NT2/D1 (cell line): Measurements from ENCODE around the gene NCF4.

Experiments used
- DNase-seq: peaks from one replicate; pipeline ENCODE4 v3.0.0-alpha.2; 2011; ENCODE audit warnings: low read depth, low spot score
- H3K27me3 ChIP-seq: 2 replicates; pipeline ENCODE4 v1.6.0; 2011; ENCODE audit warnings: mild to moderate bottlenecking; ENCODE audit not compliant: insufficient read length, insufficient read depth
- H3K36me3 ChIP-seq: 2 replicates; pipeline ENCODE4 v1.6.1; 2011; ENCODE audit warnings: mild to moderate bottlenecking, low read length, mixed read lengths; ENCODE audit not compliant: insufficient read depth, insufficient read length
- H3K4me1 ChIP-seq: 2 replicates; pipeline ENCODE4 v1.5.1; 2011; ENCODE audit not compliant: insufficient read depth, insufficient read length
- H3K4me3 ChIP-seq: 2 replicates; pipeline ENCODE4 v1.5.1; 2011; ENCODE audit warnings: low read depth; ENCODE audit not compliant: insufficient read length
- H3K9ac ChIP-seq: 2 replicates; pipeline ENCODE4 v1.6.0; 2011; ENCODE audit warnings: low read depth; ENCODE audit not compliant: insufficient read length
- H3K9me3 ChIP-seq: 2 replicates; pipeline ENCODE4 v1.5.1; 2011; ENCODE audit warnings: mild to moderate bottlenecking, low read length; ENCODE audit not compliant: insufficient read depth
- SUZ12 ChIP-seq: IDR thresholded peaks from 2 replicates; pipeline ENCODE4 v1.6.1; 2011; ENCODE audit not compliant: insufficient read length, insufficient read depth; ENCODE audit errors: extremely low read depth
- YY1 ChIP-seq: IDR thresholded peaks from 2 replicates; pipeline ENCODE4 v1.6.1; 2011; ENCODE audit not compliant: insufficient read length, insufficient read depth
- ZNF274 ChIP-seq: IDR thresholded peaks from 2 replicates; pipeline ENCODE4 v1.6.1; 2011; ENCODE audit warnings: mild to moderate bottlenecking, low read depth, low read length

NCF4 gene

DNA sequence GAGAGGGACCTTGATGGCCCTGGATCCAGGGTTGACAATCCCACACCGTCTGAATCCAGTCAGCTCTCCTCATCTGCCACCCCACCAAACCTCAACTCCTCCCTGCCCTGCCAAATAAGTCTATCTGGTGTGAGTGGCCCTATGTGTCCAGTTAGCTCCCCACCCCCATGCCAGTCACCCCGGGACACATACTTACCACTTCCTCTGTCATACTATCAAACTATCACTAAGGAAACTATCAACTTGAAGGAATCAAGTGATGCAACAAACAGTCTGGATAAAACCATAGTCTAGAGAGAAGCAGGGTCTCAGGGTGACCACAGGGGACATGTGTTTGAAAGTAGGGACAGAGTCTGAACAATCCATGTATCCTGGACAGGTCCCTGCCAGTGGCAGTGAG lies 39.4 kb downstream of the NCF4 start:
- DNase-seq: no peak
- no peak overlapping the region for H3K9ac ChIP-seq

GRCh38 chr22:36900880-36901279 lies 40.1 kb downstream of the NCF4 start:
- Histone ChIP-seq H3K9ac (peak overlapping the region; percentile 26), H3K36me3 (no peaks in the 10 kb centered on the region), H3K4me3 (no peak overlapping the region), H3K4me1 (peaks cover 10% of the 10 kb centered on the region), H3K9me3 (peaks cover 16% of the 10 kb centered on the region; the same call in 1 of the 2 replicates), H3K27me3 (peaks cover 8% of the 10 kb centered on the region)
- no peak for TF ChIP-seq SUZ12
- TF ChIP-seq YY1: no peak
- no peak for TF ChIP-seq ZNF274
- peak; percentile 81 for DNase-seq

More for the DNA sequence above, 39.4 kb downstream of the NCF4 start:
- H3K9me3 ChIP-seq: peaks cover 20% of the 10 kb centered on the region; the same call in 1 of the 2 replicates
- peaks cover 8% of the 10 kb centered on the region for H3K27me3 ChIP-seq
- no peak for TF ChIP-seq SUZ12
- no peak for TF ChIP-seq YY1
- TF ChIP-seq ZNF274: no peak
- H3K4me3 ChIP-seq: no peak overlapping the region
- peaks cover 10% of the 10 kb centered on the region for H3K4me1 ChIP-seq
- H3K36me3 ChIP-seq: no peaks in the 10 kb centered on the region

- H3K9me3 ChIP-seq: peaks cover 13% of the 10 kb centered on the region; the same call in 1 of the 2 replicates
- no peak overlapping the region for H3K4me3 ChIP-seq
- no peaks in the 10 kb centered on the region for H3K36me3 ChIP-seq
- no peak for TF ChIP-seq YY1
- TF ChIP-seq SUZ12: no peak
- TF ChIP-seq ZNF274: no peak
- no peak for DNase-seq
- peaks cover 8% of the 10 kb centered on the region for H3K27me3 ChIP-seq
- peaks cover 10% of the 10 kb centered on the region for H3K4me1 ChIP-seq
- no peak overlapping the region for H3K9ac ChIP-seq
Observed at GRCh38 chr22:36901411-36902142, 40.8 kb downstream of the NCF4 start.

GRCh38 chr22:36902143-36902926 lies 41.5 kb downstream of the NCF4 start:
- Histone ChIP-seq H3K4me3 (no peak overlapping the region), H3K27me3 (peaks cover 8% of the 10 kb centered on the region), H3K9me3 (peaks cover 13% of the 10 kb centered on the region; the same call in 1 of the 2 replicates), H3K36me3 (no peaks in the 10 kb centered on the region), H3K4me1 (peaks cover 10% of the 10 kb centered on the region), H3K9ac (no peak overlapping the region)
- DNase-seq: no peak
- TF ChIP-seq SUZ12 (no peak), ZNF274 (no peak)

DNA sequence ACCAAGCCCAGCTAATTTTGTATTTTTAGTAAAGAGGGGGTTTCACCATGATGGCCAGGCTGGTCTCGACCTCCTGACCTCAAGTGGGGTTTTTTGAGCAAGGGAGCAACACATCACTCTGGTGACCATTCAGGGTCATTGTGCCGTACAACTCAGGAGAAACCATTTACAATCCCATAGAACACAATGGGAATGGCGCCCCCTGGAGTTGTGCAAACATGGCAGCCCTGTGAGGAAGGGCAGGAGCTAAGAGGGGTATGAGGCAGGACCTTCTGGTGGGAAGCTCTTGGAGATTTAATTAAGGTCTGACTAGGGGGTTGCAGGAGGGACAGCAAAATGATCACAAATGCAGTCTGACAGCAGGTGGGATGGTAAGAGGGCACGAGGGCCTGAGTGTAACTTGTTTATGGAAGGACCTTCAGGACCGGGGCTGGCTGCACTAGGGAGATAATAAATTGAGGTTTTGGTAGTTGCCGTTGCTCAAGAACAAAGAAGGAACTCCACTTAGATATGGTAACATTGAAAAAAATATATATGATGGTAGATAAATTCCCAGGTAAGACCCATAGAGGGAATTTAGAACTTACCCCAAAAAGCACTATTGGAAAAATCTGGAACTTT lies 43.6 kb downstream of the NCF4 start:
- peaks cover 5% of the 10 kb centered on the region; the same call in 1 of the 2 replicates for H3K9me3 ChIP-seq
- H3K4me3 ChIP-seq: no peak overlapping the region
- H3K9ac ChIP-seq: no peak overlapping the region
- TF ChIP-seq SUZ12 (no peak), YY1 (no peak), ZNF274 (no peak)
- DNase-seq: no peak
- no peaks in the 10 kb centered on the region for H3K36me3 ChIP-seq
- peaks cover under 1% of the 10 kb centered on the region for H3K27me3 ChIP-seq
- peaks cover 10% of the 10 kb centered on the region for H3K4me1 ChIP-seq

- Histone ChIP-seq H3K36me3 (no peaks in the 10 kb centered on the region), H3K27me3 (no peaks in the 10 kb centered on the region), H3K9ac (no peak overlapping the region), H3K4me1 (no peaks in the 10 kb centered on the region), H3K9me3 (peaks cover 2% of the 10 kb centered on the region; the same call in 1 of the 2 replicates), H3K4me3 (no peak overlapping the region)
- TF ChIP-seq YY1: no peak
- no peak for TF ChIP-seq SUZ12
- no peak for TF ChIP-seq ZNF274
- DNase-seq: no peak
Observed at GRCh38 chr22:36907253-36908195, 46.7 kb downstream of the NCF4 start.

DNA sequence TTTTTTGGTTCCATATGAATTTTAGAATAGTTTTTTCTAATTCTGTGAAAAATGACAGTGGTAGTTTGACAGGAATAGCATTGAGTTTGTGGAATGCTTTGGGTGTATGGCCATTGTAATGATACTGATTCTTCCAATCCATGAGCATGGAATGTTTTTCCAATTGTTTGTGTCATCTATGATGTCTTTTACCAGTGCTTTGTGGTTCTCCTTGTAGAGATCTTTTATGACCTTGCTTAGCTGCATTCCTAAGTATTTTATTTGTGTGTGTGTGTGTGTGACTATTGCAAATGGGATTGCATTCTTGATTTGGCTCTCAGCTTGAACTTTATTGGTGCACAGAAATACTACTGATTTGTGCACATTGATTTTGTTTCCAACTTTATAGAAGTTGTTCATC lies 49.7 kb downstream of the NCF4 start:
- TF ChIP-seq ZNF274: no peak
- no peak for TF ChIP-seq YY1
- no peak for TF ChIP-seq SUZ12
- Histone ChIP-seq H3K4me3 (no peak overlapping the region), H3K27me3 (no peaks in the 10 kb centered on the region), H3K9me3 (no peaks in the 10 kb centered on the region), H3K9ac (no peak overlapping the region), H3K36me3 (no peaks in the 10 kb centered on the region), H3K4me1 (peaks cover 5% of the 10 kb centered on the region)
- no peak for DNase-seq
